K562 (cell line): ENCODE measurements around the gene SRC. TPM values are rescaled to one million over a fixed set of nuclear protein-coding genes. Genes with fewer than 3 reads are reported as not detected.

Experiments used
- ATAC-seq: fragments of 200-7000 bp; cut with Tn5 transposase; 3 replicates; pipeline ENCODE4 v1.9.1; 2020; ENCODE audit warnings: moderate library complexity
- BruUV-seq: library from RNA; stranded (reverse); fragments of 400-500 nt; replicated peaks from 2 replicates; lab custom pipeline; 2021; lab: Mats Ljungman, UMichigan
- CTCF ChIA-PET: fragments of 300-600 bp; formaldehyde crosslinking; extraction: SDS; loops from one replicate; lab custom pipeline; 2021; ENCODE audit warnings: low intra/inter-chr PET ratio; lab: Yijun Ruan, JAX
- POLR2A ChIA-PET: fragments of 300-600, 350-650 bp; sonication (Branson Sonifier 250); formaldehyde crosslinking; extraction: SDS; loops from one replicate; lab custom pipeline; 2021; ENCODE audit warnings: antibody characterized with exemption, inconsistent platforms; lab: Yijun Ruan, JAX
- DNase-seq, 4 experiments: peaks; one replicate each; pipeline versions ENCODE4 v3.0.0 to v3.0.0-alpha.2; 2011 to 2018; ENCODE audit warnings: low spot score in 3 of 4, mixed read lengths in 3 of 4; ENCODE audit errors: extremely low read depth in 1 of 4
- FAIRE-seq: peaks from 2 replicates; lab custom pipeline; 2011; peaks lifted over from hg19 to GRCh38; lab: Jason Lieb, UNC
- H2AFZ ChIP-seq: 2 replicates; pipeline ENCODE4 v1.6.0; 2011; ENCODE audit warnings: low read depth, low read length, control low read depth, inconsistent platforms
- H3K27ac ChIP-seq: fragments of 200-600 bp; 3 replicates; pipeline ENCODE4 v1.8.0; 2011; ENCODE audit warnings: low read depth, mild to moderate bottlenecking, control low read depth, inconsistent platforms, low read length, moderate library complexity, mixed read lengths; ENCODE audit errors: extremely low read depth
- H3K27me3 ChIP-seq, 2 experiments: fragments of 300-600 bp in 1 of 2; 2 replicates in 1 of 2; 3 replicates in 1 of 2; pipeline versions ENCODE4 v1.6.0 to v1.8.0; 2011; ENCODE audit warnings: inconsistent platforms in 2 of 2, low read length in 2 of 2, mild to moderate bottlenecking in 1 of 2, mixed read lengths in 1 of 2, moderate library complexity in 1 of 2; ENCODE audit not compliant: control insufficient read depth in 2 of 2, insufficient read depth in 2 of 2
- H3K36me3 ChIP-seq: fragments of 300-600 bp; 3 replicates; pipeline ENCODE4 v1.8.0; 2011; ENCODE audit warnings: mild to moderate bottlenecking, low read length, inconsistent platforms; ENCODE audit not compliant: control insufficient read depth, insufficient read depth
- H3K4me1 ChIP-seq, 2 experiments: fragments of 200-600 bp in 1 of 2; replicated peaks in 1 of 2; 2 replicates in 1 of 2; 3 replicates in 1 of 2; pipeline versions ENCODE4 v1.5.1 to v1.8.0; 2011; ENCODE audit warnings: inconsistent platforms in 2 of 2, low read length in 2 of 2, mild to moderate bottlenecking in 1 of 2, mixed read lengths in 1 of 2, moderate library complexity in 1 of 2; ENCODE audit not compliant: control insufficient read depth in 2 of 2, insufficient read depth in 2 of 2
- H3K4me2 ChIP-seq: 2 replicates; pipeline ENCODE4 v1.6.1; 2011; ENCODE audit warnings: low read length, control low read depth, inconsistent platforms, mixed read lengths; ENCODE audit not compliant: insufficient read depth
- H3K4me3 ChIP-seq: fragments of 200-600 bp; sonication (generic), shearing (Covaris generic); 2 replicates; pipeline ENCODE4 v1.5.1; 2016; ENCODE audit warnings: control low read depth, inconsistent platforms
- H3K79me2 ChIP-seq: fragments of 200-600 bp; 3 replicates; pipeline ENCODE4 v1.8.0; 2011; ENCODE audit warnings: low read length, inconsistent platforms; ENCODE audit not compliant: control insufficient read depth, insufficient read depth
- H3K9ac ChIP-seq, 2 experiments: 2 replicates each; pipeline versions ENCODE4 v1.6.0 to v1.6.1; 2011; ENCODE audit warnings: low read depth in 2 of 2, low read length in 2 of 2, control low read depth in 1 of 2, inconsistent platforms in 1 of 2, mild to moderate bottlenecking in 1 of 2, mixed read lengths in 1 of 2; ENCODE audit not compliant: insufficient read depth in 1 of 2
- H3K9me1 ChIP-seq: one replicate; pipeline ENCODE4 v1.6.0; 2011; ENCODE audit warnings: inconsistent platforms, mild to moderate bottlenecking, low read length, moderate library complexity; ENCODE audit not compliant: control insufficient read depth, insufficient read depth
- H3K9me3 ChIP-seq: replicated peaks from 2 replicates; pipeline ENCODE4 v1.5.1; 2011; ENCODE audit warnings: low read depth, low read length, inconsistent platforms; ENCODE audit not compliant: control insufficient read depth, insufficient read depth
- H4K20me1 ChIP-seq: replicated peaks from 2 replicates; pipeline ENCODE4 v1.6.1; 2011; ENCODE audit warnings: low read length, inconsistent platforms, mixed read lengths; ENCODE audit not compliant: control insufficient read depth, insufficient read depth
- HCFC1 ChIP-seq: IDR thresholded peaks from 2 replicates; pipeline ENCODE4 v1.6.1; 2012; ENCODE audit warnings: low read depth, low read length, improper control_type of control experiment
- MTA2 ChIP-seq: fragments of 450-650 bp; IDR thresholded peaks from 2 replicates; pipeline ENCODE4 v1.6.1; 2016; ENCODE audit warnings: low read depth
- NCOA1 ChIP-seq: fragments of 450-650 bp; IDR thresholded peaks from 2 replicates; pipeline ENCODE4 v1.6.1; 2016; ENCODE audit warnings: low read depth
- NFIC ChIP-seq: fragments of 450-650 bp; IDR thresholded peaks from 2 replicates; pipeline ENCODE4 v1.6.1; 2017; ENCODE audit warnings: mild to moderate bottlenecking, inconsistent platforms
- ZNF124 ChIP-seq: sonication (generic); formaldehyde crosslinking; IDR thresholded peaks from 2 replicates; pipeline ENCODE4 v1.8.1; 2022; ENCODE audit warnings: missing genetic modification reagents
- ZNF518B ChIP-seq: fragments of 250-450 bp; sonication (Bioruptor Pico); IDR thresholded peaks from 2 replicates; pipeline ENCODE4 v1.5.0; 2021; ENCODE audit warnings: mild to moderate bottlenecking, moderate library complexity
- ZNF780A ChIP-seq: fragments of 250-450 bp; sonication (Bioruptor Pico); IDR thresholded peaks from 2 replicates; pipeline ENCODE4 v1.5.0; 2021; ENCODE audit warnings: mild to moderate bottlenecking
- ZNF830 ChIP-seq: fragments of 250-450 bp; sonication (Bioruptor Pico); IDR thresholded peaks from 2 replicates; pipeline ENCODE4 v1.5.0; 2021; ENCODE audit warnings: mild to moderate bottlenecking
- WGBS: fragments of 100-300 bp; shearing (Covaris generic); methylation state at CpG from one replicate; pipeline ENCODE4 v1.1.6; 2016; ENCODE audit warnings: low coverage, mixed read lengths; ENCODE audit not compliant: insufficient coverage; ENCODE audit errors: missing lambda C conversion rate; 5-methylcytosine and 5-hydroxymethylcytosine counted together
- in situ Hi-C: fragments of 300-500 bp; cut with MboI; formaldehyde crosslinking; loops from 4 replicates; pipeline ENCODE4 v1.15.0; 2018; ENCODE audit warnings: inconsistent platforms, mixed read lengths
- intact Hi-C: fragments of 100-400 bp; cut with micrococcal nuclease; formaldehyde crosslinking; loops from 2 replicates; pipeline ENCODE4 v1.14.2; 2022
- polyA plus RNA-seq, 8 experiments: library from polyadenylated mRNA; depleted of rRNA in 4 of 8; stranded (reverse) in 5 of 8; unstranded in 3 of 8; fragments of >200 nt; fragmentation: Nextera tagmentation in 2 of 8; fragmentation: Illumina TruSeq in 1 of 8; extraction: Ambion mirVana in 2 of 8; extraction: Trizol in 1 of 8; gene quantifications; 2 replicates each; pipeline versions ENCODE4 v1.2.1 to v1.2.3, GENCODE V29; 2011 to 2014; ENCODE audit warnings: inconsistent platforms in 1 of 8, missing spikeins in 1 of 8
- total RNA-seq, 7 experiments: library from RNA; depleted of rRNA in 6 of 7; stranded (reverse); fragments of >200 nt in 6 of 7; fragmentation: Illumina TruSeq in 2 of 7; extraction: Trizol in 2 of 7; gene quantifications; 2 replicates each; pipeline versions ENCODE4 v1.2.1 to v1.2.3, GENCODE V29; 2011 to 2021; ENCODE audit warnings: low replicate concordance in 1 of 7

SRC gene
- total and polyA plus RNA-seq, 9 of the 15 experiments (the other 6 are each of a cell fraction or from before 2014, with no cell fraction given) = 0.06 to 8.5 (median 3.1) TPM

- ATAC-seq = no peak
- intact Hi-C loops = no loop called here
Observed at GRCh38 chr20:37404461-37404890, 58.5 kb downstream of the SRC start.

GRCh38 chr20:37405351-37405897 lies 59.5 kb downstream of the SRC start:
- Histone ChIP-seq H2AFZ (peak overlapping the region; percentile 96; the same call in 1 of the 2 replicates), H3K4me3 (no peak overlapping the region), H3K4me1 (peaks cover 6 to 26% of the 10 kb centered on the region in 2 experiments; a peak in 4 of 5 replicates), H3K9ac (no peak overlapping the region), H4K20me1 (no peaks in the 10 kb centered on the region), H3K79me2 (no peaks in the 10 kb centered on the region), H3K27me3 (peaks cover 22 to 30% of the 10 kb centered on the region in 2 experiments), H3K27ac (no peak overlapping the region), H3K4me2 (no peak overlapping the region), H3K9me3 (no peaks in the 10 kb centered on the region), H3K36me3 (no peaks in the 10 kb centered on the region), H3K9me1 (peaks cover 5% of the 10 kb centered on the region)
- BruUV-seq = no TSS peak
- ChIA-PET POLR2A (interaction anchor here (0.5 kb wide), 1 partner anchor 61 kb away, joined by 3 read pairs; no protein-coding TSS in a partner anchor), CTCF (no interaction called here)
- DNase-seq (no peak), FAIRE-seq (peak; percentile 49), ATAC-seq (no peak)
- in situ Hi-C loops = no loop called here
- intact Hi-C loops = no loop called here
- TF ChIP-seq NCOA1 (no peak), ZNF518B (CRISPR knock-in tag) (no peak), ZNF830 (CRISPR knock-in tag) (no peak), ZNF124 (CRISPR knock-in tag) (no peak), HCFC1 (no peak), MTA2 (no peak)
- 63% methylated on average over 11 of the region's 11 CpGs for WGBS

More at GRCh38 chr20:37404461-37404890, 58.5 kb downstream of the SRC start:
- Histone ChIP-seq H3K4me2 (no peak overlapping the region), H3K79me2 (no peaks in the 10 kb centered on the region), H3K27me3 (peaks cover 15 to 20% of the 10 kb centered on the region in 2 experiments), H3K9me3 (no peaks in the 10 kb centered on the region), H3K36me3 (no peaks in the 10 kb centered on the region), H3K9ac (0 out of 4 replicates have a peak overlapping the region, but pooled peaks of 1 of the 2 experiments have one; percentile 32), H3K4me3 (no peak overlapping the region)
- no peak for DNase-seq
- WGBS = 53% methylated on average over 6 of the region's 6 CpGs
- in situ Hi-C loops = no loop called here
- POLR2A ChIA-PET = no interaction called here
- TF ChIP-seq ZNF780A = no peak
- peak; percentile 74 for TF ChIP-seq NFIC
- TF ChIP-seq, all 486 proteins: peak for 1
- peaks cover 5% of the 10 kb centered on the region for H3K9me1 ChIP-seq
- no peak overlapping the region for H2AFZ ChIP-seq
- H3K4me1 ChIP-seq = peaks cover 6 to 26% of the 10 kb centered on the region in 2 experiments; a peak in 4 of 5 replicates
- no peak overlapping the region for H3K27ac ChIP-seq
- H4K20me1 ChIP-seq = no peaks in the 10 kb centered on the region
- no TSS peak for BruUV-seq
- FAIRE-seq = no peak
- CTCF ChIA-PET = no interaction called here
